SIG-M5 (cell line): Measurements from ENCODE around the gene CTSE.

ENCODE experiments used
- DNase-seq: peaks from one replicate; lab custom pipeline; 2025; lab: John Stamatoyannopoulos, UW

Gene CTSE

GRCh38 chr1:205971082-205971481 is 52.6 kb downstream of the CTSE start:
- DNase-seq, result no peak

DNA sequence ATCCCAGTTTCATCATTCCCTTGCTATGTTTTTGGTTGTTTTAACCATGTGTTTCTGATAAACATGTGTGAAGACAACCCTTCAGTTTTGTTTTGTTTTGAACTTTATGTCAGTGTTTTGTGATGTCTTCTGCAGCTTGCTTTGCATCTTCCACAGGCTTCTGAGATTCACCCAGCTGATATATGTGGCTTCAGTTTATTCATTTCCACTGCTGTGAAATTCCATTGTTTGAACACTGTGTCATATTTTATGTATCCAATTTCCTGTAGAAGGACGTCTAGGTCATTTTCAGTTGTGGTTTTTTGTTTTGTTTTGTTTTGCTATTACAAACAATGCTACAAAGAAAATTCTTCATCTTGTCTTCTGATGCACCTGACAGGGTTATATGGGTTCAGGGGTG is 53.2 kb downstream of the CTSE start:
- no peak for DNase-seq

DNA sequence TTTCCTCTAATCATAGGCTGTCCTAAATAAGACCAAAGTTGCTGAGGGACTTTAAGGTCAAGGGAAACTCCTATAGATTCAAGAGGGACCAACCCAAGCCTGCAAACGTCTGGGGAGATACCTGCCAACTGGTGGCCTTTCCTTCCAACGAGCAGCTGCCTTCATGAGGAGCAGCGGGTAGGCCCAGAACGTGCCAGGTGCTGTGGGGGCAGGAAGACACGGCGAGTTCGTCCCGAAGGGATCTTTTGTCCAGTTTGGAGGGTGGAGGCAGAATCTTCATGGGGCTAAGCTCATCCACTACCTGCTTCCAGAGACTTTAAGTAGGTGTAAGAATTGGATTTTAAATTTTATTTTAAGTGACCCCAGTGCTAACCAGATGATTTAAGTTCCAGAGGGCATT is 54.5 kb downstream of the CTSE start:
- DNase-seq, result no peak

DNA sequence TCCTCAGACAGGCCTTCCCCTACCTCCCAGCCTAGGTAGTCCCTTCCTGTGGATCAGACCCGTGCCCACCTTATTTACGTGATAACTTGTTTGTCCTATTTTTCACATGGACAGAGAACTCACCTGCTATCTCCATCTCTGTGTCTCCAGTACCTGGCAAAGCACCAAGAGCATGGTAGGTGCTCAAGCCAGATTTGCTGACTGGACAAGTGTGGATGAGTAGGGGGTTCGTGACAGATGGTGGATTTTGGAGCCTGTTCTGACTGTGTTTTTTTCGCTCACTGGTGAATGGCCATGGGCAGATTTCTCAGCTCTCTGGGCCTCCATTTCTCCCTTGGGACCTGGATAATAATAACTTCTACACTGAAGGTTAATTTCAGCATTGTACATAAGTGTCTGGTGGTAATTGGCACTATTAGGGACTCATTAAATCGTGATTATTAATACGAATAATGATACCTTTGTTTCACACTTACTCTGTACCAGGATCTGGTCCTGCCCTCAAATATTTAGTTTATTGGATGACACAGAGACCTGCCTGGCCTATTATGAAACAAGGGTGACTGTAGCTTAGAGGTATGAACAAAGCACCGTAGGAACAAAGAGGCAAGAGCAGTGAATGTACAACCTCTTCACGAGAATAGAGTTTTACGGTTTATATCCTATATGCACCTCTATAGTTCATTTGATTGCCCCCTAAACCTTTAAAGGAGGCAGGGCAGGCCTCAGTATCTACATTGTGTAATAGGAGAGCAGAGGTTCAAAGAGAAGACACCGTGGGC is 56.0 kb downstream of the CTSE start:
- no peak for DNase-seq

DNA sequence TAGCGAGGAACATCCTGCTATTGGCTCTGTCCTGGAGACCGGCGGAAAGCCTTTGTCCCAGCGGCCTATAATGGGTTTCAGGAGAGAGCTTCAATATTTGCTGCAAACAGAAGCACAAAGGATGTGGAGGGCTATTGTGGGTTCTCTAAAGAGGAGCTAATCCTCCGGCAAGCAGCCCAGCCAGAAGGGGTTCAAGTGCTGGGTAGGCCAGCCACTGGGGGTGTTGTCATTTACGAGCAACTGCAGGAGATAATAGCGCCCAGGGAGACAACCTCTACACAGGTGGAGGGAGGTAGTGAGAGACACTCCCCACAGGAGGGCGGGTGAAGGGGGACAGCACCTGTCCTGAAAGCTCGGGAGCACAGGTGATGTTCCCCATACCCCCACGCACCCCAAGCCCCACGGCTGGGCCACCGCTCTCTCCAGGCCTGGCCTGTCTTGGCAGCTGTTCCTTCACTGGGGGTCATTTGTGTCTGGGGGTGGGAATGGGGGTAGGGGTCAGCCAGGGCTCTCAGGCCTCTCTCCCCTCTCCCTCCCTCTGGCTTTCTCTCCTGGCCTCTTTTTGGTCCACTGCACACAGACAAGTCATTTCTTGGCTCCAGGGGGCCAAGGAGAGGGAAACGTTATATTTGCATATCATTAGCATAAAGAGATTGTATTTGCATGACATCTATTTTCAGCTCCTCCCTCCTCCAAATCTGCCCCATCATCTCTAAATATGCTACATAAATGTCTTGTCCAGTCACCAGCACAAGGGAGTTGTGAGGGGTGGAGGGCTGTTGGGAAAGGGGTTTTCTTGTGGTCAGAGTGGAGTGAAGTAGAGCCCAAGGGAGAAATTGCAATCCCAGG is 58.4 kb downstream of the CTSE start:
- DNase-seq, result no peak

DNA sequence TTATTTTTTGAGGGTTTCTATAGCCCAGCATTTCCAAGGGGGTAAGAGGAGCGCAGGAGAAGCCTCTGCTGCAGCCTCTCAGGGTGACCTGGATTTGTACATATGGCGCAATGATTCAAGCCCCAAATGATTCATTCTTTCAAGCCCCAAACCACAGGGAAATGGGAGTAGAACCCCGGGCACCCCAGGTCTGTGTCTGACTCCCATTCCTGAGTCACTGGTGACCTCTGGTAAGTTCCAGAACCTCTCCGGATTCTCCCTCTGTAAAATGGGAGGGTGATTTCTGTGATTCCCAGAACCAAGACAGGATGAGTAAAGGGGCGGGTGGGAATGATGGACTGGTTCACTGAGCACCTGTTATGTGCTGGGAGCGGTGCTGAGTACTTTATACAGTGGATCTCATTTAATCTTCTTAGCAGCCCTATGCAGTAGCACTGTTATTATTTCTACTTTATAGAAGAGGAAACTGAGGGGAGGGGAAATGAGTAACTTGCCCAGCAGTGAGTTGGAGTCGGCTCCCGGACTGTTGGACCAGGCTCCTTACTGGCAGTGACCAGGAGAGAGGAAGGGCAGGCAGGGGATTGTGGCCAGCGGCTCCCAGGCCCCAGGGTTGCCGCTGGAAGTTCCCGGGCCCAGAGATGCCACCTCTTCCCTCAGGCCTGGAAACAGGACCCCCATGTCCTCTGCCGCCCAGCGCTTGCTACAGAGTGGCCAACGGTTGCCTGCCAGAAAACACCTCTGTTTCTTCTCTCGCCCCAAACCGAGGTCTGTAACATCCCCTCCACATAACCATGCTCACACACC is 60.1 kb downstream of the CTSE start:
- no peak for DNase-seq

DNA sequence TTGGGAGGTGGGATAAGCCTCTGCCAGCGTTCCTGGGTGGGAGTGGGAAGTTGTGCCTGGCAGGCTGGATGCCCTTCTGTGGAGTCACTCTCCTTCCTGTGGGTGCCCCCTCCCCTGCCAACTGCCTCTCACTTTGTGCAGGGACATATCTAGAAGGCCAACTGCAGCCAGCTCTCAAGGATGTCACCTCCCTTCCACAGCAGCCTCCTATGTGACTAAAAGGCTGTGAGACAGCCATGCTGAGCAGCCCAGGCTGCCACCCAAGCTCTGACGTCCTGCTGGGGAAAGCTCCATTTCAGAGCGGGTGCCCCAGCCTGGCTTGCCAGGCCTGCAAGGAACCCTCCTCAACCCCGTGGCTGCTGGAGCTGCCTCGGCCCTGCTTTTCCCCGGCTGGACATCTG is 60.9 kb downstream of the CTSE start:
- no peak for DNase-seq

DNA sequence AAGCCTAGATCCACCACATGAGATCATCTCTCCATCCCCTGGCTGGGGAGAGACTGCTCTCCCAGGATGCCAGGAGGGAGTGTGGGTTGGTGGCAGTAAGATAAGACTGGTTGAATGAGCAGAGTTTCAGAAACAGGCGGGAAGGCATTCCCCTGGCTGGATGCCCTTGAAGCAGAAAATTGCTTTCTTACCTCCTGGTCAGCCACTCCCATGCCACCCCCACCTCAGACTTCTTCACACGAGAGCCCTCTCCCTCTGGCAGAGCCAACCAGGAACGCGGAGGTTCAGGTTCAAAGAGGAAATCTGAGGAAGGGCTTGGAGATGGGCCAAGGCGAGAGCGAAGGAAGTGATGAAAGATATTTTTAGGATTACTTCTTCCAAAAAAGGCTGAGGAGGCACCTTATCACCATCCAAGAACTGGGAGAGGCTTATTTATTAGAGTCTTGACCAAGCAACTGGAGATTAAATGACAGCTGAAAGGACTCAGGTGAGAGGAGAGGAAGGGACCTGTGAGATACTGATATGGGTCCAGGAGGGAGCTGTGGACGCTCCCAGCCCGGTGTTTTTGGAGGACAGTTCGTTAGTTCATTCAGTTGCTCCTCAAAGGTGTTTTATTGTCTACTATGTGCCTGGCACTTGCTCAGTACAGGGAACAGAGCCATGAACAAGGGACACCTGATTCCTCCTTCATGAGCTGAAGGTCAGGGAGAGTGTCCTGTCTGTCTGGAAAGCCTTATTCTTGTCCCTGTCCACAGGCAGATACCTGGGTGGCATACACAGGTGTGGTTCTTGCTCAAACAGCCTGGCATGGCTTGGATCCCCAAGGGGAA is 61.5 kb downstream of the CTSE start:
- no peak for DNase-seq

- no peak for DNase-seq
Measured at GRCh38 chr1:205961405-205961804, 62.3 kb downstream of the CTSE start.

- DNase-seq, result no peak
Measured at GRCh38 chr1:205959789-205960188, 63.9 kb downstream of the CTSE start.
